CD4-positive, alpha-beta T cell treated with Interleukin-4 for 1 hour (primary cell): ENCODE data around the gene KRT81.

ENCODE experiments used
- DNase-seq, 2 donors: peaks; one replicate each; pipeline ENCODE4 v3.0.0-alpha.2; 2020 to 2022

KRT81 gene

DNA sequence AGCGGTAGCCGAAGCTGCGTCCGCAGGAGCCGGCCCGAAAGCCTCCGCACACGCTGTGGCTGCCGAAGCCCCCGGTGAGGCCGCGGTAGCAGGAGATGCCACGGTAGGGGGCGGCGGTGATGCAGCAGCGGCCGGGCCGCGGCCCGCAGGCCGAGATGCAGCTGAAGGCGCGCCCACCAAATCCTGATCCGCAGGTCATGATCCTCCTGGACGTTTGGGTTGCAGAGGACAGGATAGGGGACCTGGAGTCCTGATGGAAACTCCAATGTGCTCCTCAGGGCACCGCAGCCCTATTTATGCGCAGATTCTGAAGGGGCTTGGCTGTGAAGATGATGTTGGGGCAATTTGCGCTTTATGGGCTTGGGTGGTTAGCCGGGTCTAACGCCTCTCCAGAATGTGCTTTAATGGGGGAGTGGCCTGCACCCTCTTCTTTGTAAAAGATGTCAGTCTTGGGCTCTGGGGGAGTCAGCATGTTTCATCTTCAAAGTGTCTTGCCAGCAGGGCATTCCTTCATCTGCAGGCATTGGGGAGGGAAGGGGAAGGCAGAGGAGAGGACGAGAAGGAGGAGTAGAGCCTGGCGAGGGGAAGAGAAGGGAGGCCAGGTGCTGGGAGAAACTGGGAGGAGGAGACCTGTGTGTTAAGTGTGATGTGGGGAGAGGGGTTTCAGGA, at the start of gene KRT81:
TSS of gene KRT81 (minus strand) at position 268 of the 669 bp plus-strand sequence. CDS start at position 199, 69 bp downstream.
- DNase-seq, result no peak

DNA sequence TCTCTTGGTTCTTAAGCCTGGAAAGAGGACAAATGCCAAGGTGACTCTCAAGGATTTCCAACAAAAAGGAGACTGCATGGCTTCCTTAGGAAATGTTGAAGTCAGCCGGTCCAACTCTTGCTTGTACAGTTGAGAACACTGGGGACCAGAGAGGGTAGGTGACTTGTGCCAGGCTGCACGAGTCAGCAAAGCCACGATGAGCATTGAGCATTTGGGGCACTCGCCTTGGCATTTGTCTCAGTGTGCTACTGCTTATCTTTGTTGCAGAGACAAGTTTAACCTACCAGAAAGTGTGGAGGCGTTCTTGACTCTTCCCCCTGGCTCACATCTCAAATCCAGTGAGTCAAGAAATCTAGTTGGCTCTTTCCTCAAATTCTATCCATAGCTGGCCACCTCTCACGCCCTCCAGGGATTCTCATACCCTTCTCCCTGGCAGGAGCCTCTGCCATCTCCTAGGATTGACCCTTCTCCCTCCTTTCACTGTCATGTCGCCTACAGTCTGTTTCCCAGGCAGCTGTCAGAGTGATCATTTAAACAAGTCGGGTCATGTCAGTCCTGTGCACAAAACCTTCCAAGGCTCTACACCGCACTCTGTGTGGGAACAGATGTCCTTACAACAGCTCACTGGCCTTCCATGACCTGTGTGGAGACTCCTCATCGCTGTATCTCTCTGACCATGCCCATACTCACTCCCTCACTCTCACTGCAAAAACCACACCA, 47.1 kb upstream of the KRT81 start:
- no peak for DNase-seq

DNA sequence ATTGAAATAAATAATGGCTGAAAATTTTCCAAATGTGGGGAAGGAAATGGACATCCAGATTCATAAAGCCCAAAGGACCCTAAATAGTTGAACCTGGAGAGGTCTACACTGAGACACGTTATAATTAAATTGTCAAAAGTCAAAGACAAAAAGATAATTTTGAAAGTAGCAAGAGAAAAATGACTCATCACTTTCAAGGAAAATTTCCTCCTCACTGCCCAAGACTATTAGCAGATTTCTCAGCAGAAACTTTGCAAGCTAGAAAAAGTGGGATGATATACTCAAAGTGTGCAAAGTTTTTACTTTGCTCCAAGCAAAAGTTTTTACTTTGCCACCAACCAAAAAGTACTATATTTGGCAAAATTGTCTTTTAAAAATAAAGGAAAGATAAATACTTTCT, 45.7 kb upstream of the KRT81 start:
- DNase-seq, result no peak

DNA sequence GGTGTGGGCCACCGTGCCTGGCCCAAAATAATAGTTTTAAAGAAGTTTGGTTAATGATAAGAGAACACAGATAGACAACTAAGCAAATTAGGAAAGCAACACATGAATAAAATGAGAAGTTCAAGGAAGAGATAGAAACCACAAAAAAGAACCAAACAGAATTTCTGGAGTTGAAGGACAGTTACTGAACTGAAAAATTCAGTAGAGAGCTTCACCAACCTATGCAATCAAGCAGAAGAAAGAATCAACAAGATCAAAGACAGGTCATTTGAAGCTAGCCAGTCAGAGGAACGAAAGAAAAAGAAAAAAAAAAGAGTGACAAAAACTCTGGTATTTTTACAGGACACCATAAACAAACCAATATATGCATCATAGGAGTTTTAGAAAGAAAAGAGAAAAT, 45.3 kb upstream of the KRT81 start:
- DNase-seq, result no peak

DNA sequence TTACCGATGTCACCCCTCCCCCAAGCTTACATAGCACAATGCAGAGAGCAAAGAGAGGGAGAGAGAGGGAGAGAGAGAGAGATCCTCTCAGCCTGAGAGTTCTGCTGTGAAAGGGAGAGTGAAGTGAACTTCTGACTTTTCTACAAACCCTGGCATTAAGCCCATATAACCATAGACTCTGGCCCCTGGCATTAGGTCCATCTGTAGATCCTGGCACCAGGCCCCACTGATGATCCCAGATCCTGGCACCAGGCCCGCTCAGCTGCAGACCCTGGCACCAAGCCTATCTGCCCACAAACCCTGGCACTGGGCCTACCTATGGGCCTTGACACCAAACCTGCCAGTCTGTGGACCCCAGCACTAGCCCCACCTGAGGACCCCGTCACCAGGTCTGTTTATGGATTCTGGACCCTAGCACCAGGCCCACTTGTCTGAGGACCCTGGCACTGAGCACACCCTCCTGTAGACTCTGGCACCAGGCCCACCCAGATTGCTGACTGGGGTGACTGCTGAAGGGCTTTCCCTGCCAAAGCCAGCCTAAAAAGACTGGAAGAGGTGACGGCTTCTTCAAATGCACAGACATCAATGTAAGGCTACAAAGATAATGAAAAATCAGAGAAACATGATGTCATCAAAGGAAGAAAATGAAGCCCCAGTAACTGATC, 44.4 kb upstream of the KRT81 start:
- DNase-seq, result no peak

DNA sequence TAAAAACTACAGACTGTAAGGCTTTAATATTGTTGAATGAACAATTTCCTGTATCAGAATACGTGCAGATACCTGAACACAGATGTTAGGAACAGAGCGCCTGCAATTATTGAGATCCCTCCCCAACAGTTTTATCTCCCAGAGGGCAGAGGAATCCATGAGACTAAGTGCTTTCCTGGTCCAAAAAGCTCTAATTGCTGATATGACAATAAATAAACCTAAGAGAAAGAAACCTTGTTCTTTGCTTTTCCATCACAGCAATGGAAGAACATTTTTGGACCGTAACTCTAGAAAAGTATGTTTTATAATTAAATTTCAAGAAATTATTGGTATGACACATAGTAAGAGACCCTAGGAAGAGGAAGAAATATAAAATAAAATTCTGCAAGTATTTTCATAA, 42.9 kb upstream of the KRT81 start:
- DNase-seq, result no peak

DNA sequence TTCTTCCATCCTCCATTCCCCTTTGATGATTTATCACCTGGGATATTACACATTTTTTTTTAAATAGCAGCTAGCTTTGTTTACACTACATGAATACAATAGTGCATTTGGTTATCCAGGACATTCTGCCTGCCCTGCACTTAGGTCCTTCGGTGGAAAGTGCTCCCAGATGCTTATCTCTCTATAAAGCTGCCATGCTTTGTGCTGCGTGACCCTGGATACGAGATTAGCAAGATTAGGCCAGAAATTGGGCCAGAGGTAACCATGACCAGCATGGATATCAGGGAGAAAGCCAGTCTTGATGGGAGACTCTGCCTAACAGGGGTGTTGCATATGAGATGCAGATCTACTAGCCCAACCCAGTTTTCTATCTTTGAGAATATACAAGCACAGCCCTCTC, 42.0 kb upstream of the KRT81 start:
- no peak for DNase-seq

DNA sequence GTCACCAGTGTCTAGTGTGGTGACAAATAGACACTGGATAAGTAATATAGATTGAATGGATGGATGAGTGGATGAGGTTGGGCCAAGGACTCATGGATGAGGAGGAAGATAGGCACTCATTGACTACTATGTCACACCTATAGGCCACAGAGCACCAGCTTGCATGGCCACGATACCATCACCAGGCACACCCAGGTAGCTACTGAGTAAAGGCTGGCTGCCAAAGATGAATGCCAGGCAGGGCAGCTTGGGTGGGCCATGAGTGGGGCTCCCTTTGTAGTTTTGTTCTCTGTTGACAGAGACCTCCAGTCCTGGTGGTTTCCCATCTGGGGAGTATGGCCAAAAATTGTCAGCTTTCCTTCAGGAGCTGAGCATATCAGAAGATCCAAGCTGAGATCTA, 41.0 kb upstream of the KRT81 start:
- DNase-seq, result no peak

DNA sequence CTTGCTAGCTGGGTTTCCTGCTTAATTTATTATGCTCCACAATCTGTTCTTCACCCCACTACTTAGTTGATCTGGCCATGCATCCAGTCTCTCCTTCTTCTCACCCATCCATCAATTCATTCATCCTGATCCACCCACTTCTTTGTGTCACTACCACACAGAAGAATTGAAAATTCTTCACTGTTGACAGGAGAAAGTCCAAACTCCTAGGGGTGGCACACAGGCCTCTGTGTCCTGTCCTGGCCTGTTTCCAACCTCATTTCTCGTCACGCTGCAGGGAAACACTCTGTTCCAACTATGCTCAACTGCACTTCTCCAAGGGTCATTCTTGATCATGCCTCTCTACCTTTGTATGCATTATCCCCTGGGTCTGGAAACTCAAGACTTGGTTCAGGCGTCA, 40.5 kb upstream of the KRT81 start:
- no peak for DNase-seq

DNA sequence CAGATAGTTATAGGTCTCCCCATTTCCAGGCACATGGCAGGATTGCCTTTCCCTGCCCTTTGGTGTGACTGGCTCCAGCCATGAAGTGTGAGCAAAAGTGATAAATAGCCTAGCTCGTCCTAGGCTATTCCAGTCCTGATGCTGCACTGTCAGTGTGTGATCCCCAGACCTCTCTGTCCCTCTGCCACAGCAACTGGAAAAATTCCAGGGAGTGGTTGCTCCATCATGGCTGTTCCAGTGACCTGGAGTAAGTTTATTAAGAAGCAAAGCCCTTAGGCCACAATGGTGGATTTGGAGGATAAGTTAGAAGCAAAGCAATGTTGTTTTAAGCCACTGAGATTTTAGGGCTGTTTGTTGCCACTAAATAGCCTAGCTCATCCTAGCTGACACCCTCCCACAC, 39.7 kb upstream of the KRT81 start:
- no peak for DNase-seq

DNA sequence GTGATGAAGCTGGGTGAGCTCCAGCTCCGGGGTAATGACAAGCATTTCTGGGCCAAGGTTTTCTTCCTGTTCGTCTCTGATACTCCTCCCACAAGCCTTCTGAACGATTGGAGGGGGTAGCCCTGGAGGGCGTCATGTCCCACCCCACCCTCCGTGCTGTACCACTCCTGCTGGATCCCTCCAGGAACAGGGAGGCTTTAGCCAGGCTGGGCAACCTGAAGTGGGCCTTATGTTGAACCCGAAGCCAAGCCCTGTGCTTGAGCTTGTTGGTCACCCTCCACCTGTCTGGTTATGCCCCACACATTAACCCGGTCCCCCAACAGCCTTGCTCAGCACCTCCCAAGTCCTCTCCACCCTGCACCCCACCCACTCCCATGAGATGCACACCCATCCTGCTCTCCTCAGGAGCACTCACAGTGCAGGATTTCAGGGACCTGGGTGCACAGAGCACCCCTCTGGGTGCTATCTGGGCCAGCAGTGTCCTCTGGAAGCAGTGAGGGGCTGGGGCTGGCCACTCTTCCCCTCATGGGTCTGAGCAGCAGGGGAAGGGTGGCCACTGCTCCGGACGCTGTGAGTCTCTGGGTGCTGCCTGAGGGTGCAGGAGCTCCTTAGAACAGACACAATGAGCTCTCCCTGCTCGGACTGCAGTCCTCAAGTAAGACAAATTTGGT, 36.6 kb upstream of the KRT81 start:
- no peak for DNase-seq

DNA sequence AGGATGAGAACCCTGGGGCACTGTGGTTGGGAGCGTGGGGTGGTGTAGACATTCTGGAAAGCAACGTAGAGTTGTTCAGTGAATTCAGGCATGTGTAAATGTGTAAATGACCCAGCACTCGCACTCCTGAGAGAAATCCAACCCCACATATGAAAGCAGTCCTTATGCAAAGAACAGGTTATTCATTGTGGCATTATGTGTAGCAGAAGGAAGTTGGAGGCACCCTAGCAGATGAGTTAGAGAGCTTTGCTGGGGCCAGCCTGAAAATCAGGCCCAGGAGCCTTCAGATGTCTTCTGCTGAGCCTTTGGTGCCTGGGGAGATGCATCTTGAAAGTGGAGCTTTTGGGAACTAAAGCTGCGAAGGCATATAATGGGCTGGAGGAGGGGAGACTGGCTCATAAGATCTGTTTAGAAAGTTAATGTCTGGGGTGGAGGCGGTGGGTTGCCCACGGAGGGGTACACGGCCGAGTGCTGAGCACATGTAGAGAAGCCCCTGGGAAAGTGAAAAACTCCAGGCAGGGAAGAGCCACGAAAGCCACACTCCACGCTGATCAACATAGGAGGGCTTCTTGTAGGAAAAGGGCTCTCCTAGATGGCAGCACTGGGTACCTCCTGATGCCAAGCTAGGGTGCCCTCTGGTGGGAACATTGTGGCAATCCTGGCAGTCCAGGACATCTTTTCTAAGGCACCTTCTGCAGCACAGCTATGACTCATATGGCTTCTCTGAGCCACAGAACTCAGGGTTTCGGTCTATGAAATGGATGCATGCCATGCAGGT, 35.9 kb upstream of the KRT81 start:
- peak; percentile 82 to 84 for DNase-seq

DNA sequence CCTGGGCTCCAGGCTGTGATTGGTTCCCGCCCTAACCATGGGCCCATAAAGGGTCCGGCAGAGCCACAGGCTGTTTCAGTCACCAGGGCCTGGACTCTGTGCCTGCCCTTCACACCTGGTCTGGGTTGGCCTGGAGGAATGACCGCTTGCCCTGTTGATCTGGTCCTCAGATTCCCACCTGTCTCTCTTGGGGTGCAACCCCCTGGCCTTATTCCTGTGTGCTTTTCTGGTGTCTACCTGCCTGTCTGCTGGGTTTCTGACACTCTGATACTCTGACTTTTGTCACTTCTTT, 32.8 kb upstream of the KRT81 start:
- DNase-seq, result no peak

DNA sequence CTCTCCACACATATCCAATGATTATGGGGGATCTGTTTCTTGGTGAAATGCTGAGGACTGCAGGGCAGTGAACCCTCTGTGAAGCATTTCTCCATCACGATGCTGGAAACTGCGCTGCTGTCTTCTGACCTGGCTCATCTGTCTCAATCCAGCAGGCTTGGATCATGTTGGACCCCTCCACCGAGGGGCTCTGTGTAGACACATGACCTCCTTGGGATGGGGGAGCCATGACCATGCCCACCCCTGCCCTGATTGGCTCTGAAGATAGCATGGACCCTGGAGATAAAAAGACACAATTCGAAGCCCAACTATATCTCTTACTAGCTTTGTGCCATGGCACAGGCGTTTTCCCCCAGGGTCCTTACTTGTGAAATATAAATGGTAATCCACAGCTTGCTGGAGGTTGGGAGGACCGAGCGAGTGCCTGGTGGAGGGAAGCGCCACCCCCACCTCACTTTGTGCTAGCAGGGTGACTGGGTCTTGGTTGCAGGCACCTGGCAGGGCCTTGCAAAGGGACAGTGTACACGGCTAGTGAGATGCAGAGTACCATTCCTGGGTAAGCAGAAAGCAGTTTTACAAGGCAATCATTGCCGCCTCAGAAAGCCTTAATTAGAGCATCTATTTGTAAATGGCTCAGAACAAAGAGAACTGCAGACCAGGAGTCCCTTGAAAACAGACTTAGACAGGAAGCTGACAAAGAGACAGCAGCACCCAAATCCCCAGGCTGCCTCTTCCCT, 32.2 kb upstream of the KRT81 start:
- DNase-seq, result no peak

DNA sequence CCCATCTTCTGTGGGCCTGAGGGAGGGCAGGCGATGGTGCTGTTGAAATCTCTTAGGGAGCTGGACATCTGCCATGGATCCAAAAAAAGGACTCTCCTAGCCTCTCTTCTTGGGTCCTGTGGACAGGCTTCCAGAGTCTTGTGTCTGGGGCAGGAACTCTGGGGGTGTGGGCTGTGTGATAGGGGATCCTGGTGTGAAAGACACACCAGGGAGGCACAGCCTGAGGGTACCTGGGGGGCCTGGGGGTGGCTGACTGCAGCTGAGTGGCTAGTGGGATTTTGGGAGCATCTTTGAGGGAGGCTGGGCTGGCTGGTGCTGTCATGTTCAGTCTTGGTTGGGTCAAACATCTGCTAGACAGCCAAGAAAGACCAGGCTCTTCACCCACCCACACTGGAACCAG, 31.7 kb upstream of the KRT81 start:
- no peak for DNase-seq

DNA sequence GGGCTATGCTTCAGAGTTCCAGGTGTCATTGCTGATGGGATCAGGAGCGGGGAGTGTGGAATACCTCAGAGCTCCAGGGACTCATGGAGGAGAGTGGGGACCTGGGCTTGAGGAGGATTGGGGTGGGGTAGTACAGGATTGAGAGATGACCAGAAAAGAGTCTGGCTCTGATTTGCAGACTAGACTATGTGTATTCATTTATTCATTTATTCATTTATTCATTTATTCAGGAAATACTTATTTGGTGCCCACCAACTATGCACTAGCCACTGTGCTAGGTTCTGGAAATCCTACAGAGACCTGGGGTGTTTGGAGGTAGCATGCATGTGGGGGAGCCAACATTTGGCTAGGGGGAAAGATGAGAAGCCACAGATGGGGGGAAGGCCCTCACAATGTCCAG, 30.7 kb upstream of the KRT81 start:
- no peak for DNase-seq

DNA sequence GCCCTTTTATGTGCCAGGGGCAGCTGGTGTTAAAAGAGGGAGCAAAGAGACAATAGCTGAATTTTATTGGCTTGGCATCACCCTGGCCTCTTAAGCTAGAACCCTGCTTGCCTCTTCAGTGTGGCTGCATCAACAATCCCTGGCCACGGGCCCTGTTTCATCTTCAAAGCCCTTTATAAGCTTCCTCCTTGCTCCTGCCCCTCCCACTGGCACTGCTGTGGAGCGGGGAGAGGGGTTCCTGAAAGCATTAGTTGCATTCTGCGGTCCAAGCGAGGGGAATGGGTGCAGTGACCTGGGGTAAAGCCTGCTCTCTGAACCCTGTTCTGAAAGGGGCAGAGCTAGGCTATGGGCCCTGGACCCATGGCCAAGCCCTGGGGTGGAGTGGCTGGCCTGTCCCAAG, 30.1 kb upstream of the KRT81 start:
- DNase-seq, result no peak

DNA sequence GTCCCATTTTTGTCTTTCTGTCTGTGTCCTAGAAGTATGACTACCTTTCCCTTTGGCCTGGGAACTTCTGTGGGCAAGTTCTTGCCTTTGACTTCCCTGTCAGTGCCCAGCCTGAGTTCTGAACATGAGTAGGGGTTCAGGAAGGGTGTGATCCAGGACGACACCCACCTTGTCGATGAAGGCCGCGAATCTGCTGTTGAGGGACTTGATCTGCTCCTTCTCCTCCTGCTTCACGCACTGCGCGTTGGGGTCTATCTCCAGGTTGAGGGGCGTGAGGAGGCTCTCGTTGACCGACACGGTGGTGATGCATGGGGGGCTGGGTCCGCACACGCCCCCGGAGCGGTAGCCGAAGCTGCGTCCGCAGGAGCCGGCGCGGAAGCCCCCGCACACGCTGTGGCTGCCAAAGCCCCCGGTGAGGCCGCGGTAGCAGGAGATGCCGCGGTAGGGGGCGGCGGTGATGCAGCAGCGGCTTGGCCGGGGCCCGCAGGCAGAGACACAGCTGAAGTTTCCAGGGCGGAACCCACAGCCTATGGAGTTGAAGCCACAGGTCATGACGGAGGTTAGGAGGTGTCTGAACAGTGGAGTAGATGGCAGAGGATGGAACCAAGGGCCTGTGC, 29.6 kb upstream of the KRT81 start, which contains the start of gene KRT83:
TSS of gene KRT83 (minus strand) at position 615 of the 617 bp plus-strand sequence. CDS start at position 552, 63 bp downstream.
- DNase-seq, result no peak

DNA sequence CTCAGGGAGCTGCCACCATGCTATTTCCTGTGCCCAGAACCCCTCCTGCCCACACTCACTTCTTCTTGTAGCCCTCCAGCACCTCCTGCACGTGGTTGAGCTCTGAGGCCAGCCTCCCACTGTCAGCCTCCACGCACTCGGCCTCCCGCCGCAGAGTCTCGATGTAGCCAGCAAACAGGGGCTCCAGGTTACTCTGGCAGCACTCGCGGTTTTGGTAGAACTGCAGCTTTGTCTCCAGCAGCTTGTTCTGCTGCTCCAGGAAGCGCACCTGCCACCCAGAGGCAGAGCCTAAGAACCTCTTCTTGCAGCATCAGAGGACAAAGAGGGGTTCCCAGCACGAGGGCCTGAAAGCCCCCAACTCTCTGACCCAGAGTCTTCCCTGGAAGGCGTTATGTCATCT, 27.8 kb upstream of the KRT81 start:
- no peak for DNase-seq

DNA sequence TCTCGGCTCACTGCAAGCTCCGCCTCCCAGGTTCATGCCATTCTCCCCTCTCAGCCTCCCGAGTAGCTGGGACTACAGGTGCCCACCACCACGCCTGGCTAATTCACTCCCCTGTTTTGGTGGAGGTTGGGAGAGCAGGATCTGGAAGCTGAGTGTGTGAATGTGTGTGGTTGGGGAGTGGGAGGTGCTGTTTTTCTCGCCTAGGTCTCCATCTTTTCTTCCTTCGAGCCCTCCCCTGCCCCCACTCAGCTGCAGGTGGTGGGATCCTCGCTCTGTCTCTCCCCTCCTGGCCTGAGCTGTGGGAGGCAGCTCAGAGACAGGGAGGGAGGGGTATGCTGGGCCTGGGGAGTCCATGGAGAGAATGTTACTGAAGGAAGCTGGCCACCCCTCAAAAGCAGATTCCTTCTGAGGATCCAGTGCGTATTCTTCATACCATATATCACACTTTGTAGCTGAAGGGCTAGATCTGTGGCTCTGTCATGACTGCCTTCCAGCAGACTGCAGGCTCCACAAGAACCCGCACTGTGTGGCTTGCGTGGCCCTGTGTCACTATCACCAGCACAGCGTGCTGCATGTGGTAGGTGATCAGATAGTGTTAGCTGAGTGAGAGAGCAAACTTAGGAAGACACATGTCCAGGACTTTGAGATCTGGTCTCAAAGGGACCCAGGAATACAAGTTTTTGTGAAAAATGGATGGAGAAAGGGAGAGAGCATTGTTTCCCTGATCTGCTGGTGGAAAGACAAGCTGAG, 27.1 kb upstream of the KRT81 start:
- no peak for DNase-seq

DNA sequence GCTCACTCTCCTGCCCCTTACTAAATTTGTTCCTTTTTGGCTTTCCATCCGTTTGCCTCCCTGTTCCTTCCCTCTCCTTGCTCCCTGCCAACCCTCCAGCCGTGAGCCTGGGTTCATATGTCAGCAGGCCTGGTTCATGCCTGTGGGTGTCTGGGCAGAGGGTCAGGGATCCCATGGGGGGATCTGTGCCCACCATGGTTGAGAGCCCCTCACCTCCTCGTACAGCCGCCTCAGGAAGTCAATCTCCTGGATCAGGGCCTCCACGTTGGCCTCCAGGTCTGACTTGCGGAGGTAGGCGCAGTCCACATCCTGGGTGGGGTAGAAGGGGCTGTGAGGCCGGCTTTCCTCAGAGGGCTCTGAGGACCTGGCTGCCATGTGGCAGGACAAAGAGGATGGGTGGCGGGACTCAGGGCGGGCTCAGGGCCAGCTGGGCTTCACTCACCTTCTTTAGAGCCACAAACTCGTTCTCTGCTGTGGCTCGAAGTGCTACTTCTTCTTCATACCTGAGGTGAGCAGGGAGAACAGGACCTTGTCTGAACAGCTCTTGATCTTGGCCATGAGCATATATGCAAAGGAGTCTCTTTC, 26.2 kb upstream of the KRT81 start:
- DNase-seq, result no peak
